IMR-90 (cell line): Measurements from ENCODE around the gene FOXQ1. TPM values are rescaled to one million over a fixed set of nuclear protein-coding genes. Genes with fewer than 3 reads are reported as not detected.
A peak's percentile ranks its signal among the peaks of the same experiment; 100 is the strongest.

Experiments
- ATAC-seq: fragments of 200-7000 bp; cut with Tn5 transposase; 2 replicates; pipeline ENCODE4 v1.9.1; 2020; ENCODE audit warnings: low read depth, mild to moderate bottlenecking, moderate library complexity
- BruUV-seq: library from RNA; stranded (reverse); fragments of 400-500 nt; replicated peaks from 2 replicates; lab custom pipeline; 2021; lab: Mats Ljungman, UMichigan
- CTCF ChIA-PET: fragments of 300-600 bp; formaldehyde crosslinking; extraction: SDS; loops from one replicate; lab custom pipeline; 2021; ENCODE audit warnings: antibody characterized with exemption; lab: Yijun Ruan, JAX
- POLR2A ChIA-PET: fragments of 300-600 bp; sonication (Branson Sonifier 250); formaldehyde crosslinking; loops from one replicate; lab custom pipeline; 2022; ENCODE audit warnings: antibody characterized with exemption; ENCODE audit not compliant: unreplicated experiment; lab: Charles Lee
- DNase-seq: peaks from one replicate; pipeline ENCODE4 v3.0.0; 2013
- H2AFZ ChIP-seq: replicated peaks from 2 replicates; pipeline ENCODE3; 2013; ENCODE audit warnings: low read length, mild to moderate bottlenecking; ENCODE audit not compliant: poor library complexity
- H2AK5ac ChIP-seq: 2 replicates; pipeline ENCODE4 v1.6.1; 2013; ENCODE audit warnings: low read depth, low read length, inconsistent platforms
- H2AK9ac ChIP-seq: replicated peaks from 2 replicates; pipeline ENCODE3; 2013; ENCODE audit warnings: mild to moderate bottlenecking, low read depth, low read length, moderate library complexity; ENCODE audit not compliant: poor library complexity
- H2BK120ac ChIP-seq: 2 replicates; pipeline ENCODE4 v1.6.1; 2013; ENCODE audit warnings: low read depth, low read length, inconsistent platforms
- H2BK15ac ChIP-seq: 3 replicates; pipeline ENCODE4 v1.6.1; 2013; ENCODE audit warnings: low read depth, low read length, inconsistent platforms
- H2BK20ac ChIP-seq: 2 replicates; pipeline ENCODE4 v1.6.1; 2013; ENCODE audit warnings: low read depth, mild to moderate bottlenecking, inconsistent platforms, low read length, moderate library complexity
- H2BK5ac ChIP-seq: 2 replicates; pipeline ENCODE4 v1.6.1; 2013; ENCODE audit warnings: mild to moderate bottlenecking, low read depth, low read length, inconsistent platforms; ENCODE audit not compliant: poor library complexity, severe bottlenecking
- H3K14ac ChIP-seq: replicated peaks from 2 replicates; pipeline ENCODE4 v1.6.1; 2013; ENCODE audit warnings: low read depth, low read length, inconsistent platforms
- H3K18ac ChIP-seq: 2 replicates; pipeline ENCODE4 v1.6.1; 2013; ENCODE audit warnings: low read depth, low read length, control low read depth
- H3K23ac ChIP-seq: 2 replicates; pipeline ENCODE4 v1.6.1; 2013; ENCODE audit warnings: low read depth, low read length, inconsistent platforms
- H3K27ac ChIP-seq: 2 replicates; pipeline ENCODE4 v1.5.1; 2013; ENCODE audit warnings: mild to moderate bottlenecking, control low read depth, low read length; ENCODE audit not compliant: insufficient read depth
- H3K27me3 ChIP-seq: 2 replicates; pipeline ENCODE4 v1.6.1; 2013; ENCODE audit warnings: low read length; ENCODE audit not compliant: control insufficient read depth, insufficient read depth
- H3K36me3 ChIP-seq: 2 replicates; pipeline ENCODE4 v1.6.1; 2013; ENCODE audit warnings: low read length, mixed read lengths; ENCODE audit not compliant: control insufficient read depth, insufficient read depth
- H3K4ac ChIP-seq: 2 replicates; pipeline ENCODE4 v1.6.1; 2013; ENCODE audit warnings: low read depth, low read length, inconsistent platforms
- H3K4me1 ChIP-seq: 2 replicates; pipeline ENCODE4 v1.6.1; 2013; ENCODE audit warnings: low read length, mixed read lengths; ENCODE audit not compliant: control insufficient read depth, insufficient read depth
- H3K4me2 ChIP-seq: 2 replicates; pipeline ENCODE4 v1.6.1; 2013; ENCODE audit warnings: low read depth, mild to moderate bottlenecking, control low read depth, low read length, moderate library complexity
- H3K4me3 ChIP-seq: 2 replicates; pipeline ENCODE4 v1.5.1; 2013; ENCODE audit warnings: low read depth, mild to moderate bottlenecking, control low read depth, low read length, moderate library complexity; ENCODE audit not compliant: insufficient read depth
- H3K56ac ChIP-seq: 2 replicates; pipeline ENCODE4 v1.6.1; 2013; ENCODE audit warnings: low read length, inconsistent platforms; ENCODE audit not compliant: insufficient read depth; ENCODE audit errors: extremely low read depth
- H3K79me1 ChIP-seq, 2 experiments: 2 replicates each; pipeline ENCODE4 v1.6.1; 2013; ENCODE audit warnings: low read length in 2 of 2, inconsistent platforms in 1 of 2, low read depth in 1 of 2
- H3K9ac ChIP-seq: 2 replicates; pipeline ENCODE4 v1.6.1; 2013; ENCODE audit warnings: low read depth, low read length, control low read depth
- H3K9me1 ChIP-seq: 2 replicates; pipeline ENCODE4 v1.6.1; 2013; ENCODE audit warnings: low read length, inconsistent platforms; ENCODE audit not compliant: insufficient read depth
- H3K9me3 ChIP-seq: 2 replicates; pipeline ENCODE4 v1.6.1; 2013; ENCODE audit warnings: low read length; ENCODE audit not compliant: control insufficient read depth, insufficient read depth
- H4K20me1 ChIP-seq: 2 replicates; pipeline ENCODE4 v1.6.1; 2013; ENCODE audit warnings: low read length, inconsistent platforms; ENCODE audit not compliant: insufficient read depth
- H4K5ac ChIP-seq: 2 replicates; pipeline ENCODE4 v1.6.1; 2013; ENCODE audit warnings: mild to moderate bottlenecking, low read depth, low read length, control low read depth
- H4K8ac ChIP-seq, 2 experiments: 2 replicates each; pipeline ENCODE4 v1.6.1; 2013; ENCODE audit warnings: low read depth in 2 of 2, low read length in 2 of 2, control low read depth in 1 of 2, inconsistent platforms in 1 of 2
- H4K91ac ChIP-seq: 2 replicates; pipeline ENCODE4 v1.6.1; 2013; ENCODE audit warnings: low read depth, low read length, inconsistent platforms; ENCODE audit not compliant: insufficient read depth
- CEBPB ChIP-seq: IDR thresholded peaks from 2 replicates; pipeline ENCODE4 v1.6.1; 2012; ENCODE audit warnings: low read depth, low read length, improper control_type of control experiment
- ELK1 ChIP-seq: fragments of 150-350 bp; IDR thresholded peaks from 2 replicates; pipeline ENCODE4 v1.6.1; 2016; ENCODE audit warnings: low read depth, mild to moderate bottlenecking, low read length, moderate library complexity, borderline replicate concordance
- WGBS, 2 experiments: methylation state at CpG; one replicate each; pipeline versions ENCODE4 v1.1.5 to v1.1.7; 2013; ENCODE audit warnings: missing lambda C conversion rate in 2 of 2; ENCODE audit not compliant: insufficient read length in 1 of 2; ENCODE audit errors: extremely low coverage in 2 of 2; 5-methylcytosine and 5-hydroxymethylcytosine counted together
- dilution Hi-C: fragments of 300-500 bp; cut with HindIII; formaldehyde crosslinking; loops from one replicate; pipeline ENCODE4 v1.14.3; 2018; ENCODE audit warnings: low sequenced_read_pairs; ENCODE audit not compliant: unreplicated experiment
- in situ Hi-C: fragments of 300-500 bp; cut with MboI; formaldehyde crosslinking; loops from 3 replicates; pipeline ENCODE4 v1.14.3; 2019; ENCODE audit warnings: low sequenced_read_pairs, inconsistent platforms, mixed read lengths
- intact Hi-C: fragments of 100-400 bp; cut with micrococcal nuclease; formaldehyde crosslinking; loops from 2 replicates; pipeline ENCODE4 v1.10.0; 2022
- polyA plus RNA-seq, 3 experiments: library from polyadenylated mRNA; depleted of rRNA; stranded (reverse); fragments of >200 nt; gene quantifications; 2 replicates each; pipeline ENCODE4 v1.2.3, GENCODE V29; 2012; ENCODE audit warnings: low replicate concordance in 1 of 3
- total RNA-seq: library from RNA; depleted of rRNA; stranded (reverse); fragments of >200 nt; gene quantifications from 2 replicates; pipeline ENCODE4 v1.2.3, GENCODE V29; 2012

FOXQ1 gene
- total and polyA plus RNA-seq, 2 of the 4 experiments (the other 2 are of a cell fraction): not detected

GRCh38 chr6:1322696-1323219, 10.9 kb downstream of the FOXQ1 start:
- no peak overlapping the region for H4K91ac ChIP-seq
- DNase-seq: peak; percentile 44

More at GRCh38 chr6:1322696-1323219, 10.9 kb downstream of the FOXQ1 start:
- H2BK120ac ChIP-seq: no peak overlapping the region; the same call in 1 of the 2 replicates
- no peak overlapping the region for H3K4me2 ChIP-seq
- TF ChIP-seq CEBPB (peak; percentile 33; the same call in 1 of the 2 replicates), ELK1 (no peak)
- H3K18ac ChIP-seq: no peak overlapping the region
- no peak overlapping the region for H2AK5ac ChIP-seq
- no peak overlapping the region for H4K5ac ChIP-seq
- no peak overlapping the region for H2AFZ ChIP-seq
- no CpG with 5 or more reads among the region's 5 CpGs for WGBS, 2 experiments
- H3K79me1 ChIP-seq: no peaks in the 10 kb centered on the region
- H3K9me3 ChIP-seq: no peaks in the 10 kb centered on the region
- H2BK20ac ChIP-seq: no peak overlapping the region
- H3K23ac ChIP-seq: no peak overlapping the region
- H4K20me1 ChIP-seq: no peaks in the 10 kb centered on the region
- H3K27ac ChIP-seq: no peak overlapping the region
- H2BK15ac ChIP-seq: no peak overlapping the region
- H2BK5ac ChIP-seq: no peak overlapping the region
- no TSS peak for BruUV-seq
- H4K8ac ChIP-seq: no peak overlapping the region
- intact Hi-C loops (no loop called here), in situ Hi-C loops (no loop called here), dilution Hi-C loops (no loop called here)
- H3K14ac ChIP-seq: no peak overlapping the region
- no peaks in the 10 kb centered on the region for H3K36me3 ChIP-seq
- CTCF ChIA-PET: no interaction called here
- no peaks in the 10 kb centered on the region for H3K27me3 ChIP-seq
- peaks cover 26% of the 10 kb centered on the region for H3K4me1 ChIP-seq
- H3K9ac ChIP-seq: no peak overlapping the region
- POLR2A ChIA-PET: no interaction called here
- no peak overlapping the region for H3K56ac ChIP-seq
- no peak overlapping the region for H2AK9ac ChIP-seq
- ATAC-seq: no peak
- no peak overlapping the region for H3K4me3 ChIP-seq
- peaks cover 19% of the 10 kb centered on the region for H3K9me1 ChIP-seq
- H3K4ac ChIP-seq: no peak overlapping the region
